H9 (cell line): ENCODE measurements around the gene SYNJ1. TPM values are rescaled to one million over a fixed set of nuclear protein-coding genes. Genes with fewer than 3 reads are reported as not detected.

Experiments used
- DNase-seq: peaks from one replicate; pipeline ENCODE4 v3.0.0-alpha.2; 2017
- H2AFZ ChIP-seq: one replicate; pipeline ENCODE4 v1.6.1; 2013; ENCODE audit warnings: mild to moderate bottlenecking, low read length, control low read depth, moderate library complexity
- H2AK5ac ChIP-seq: 2 replicates; pipeline ENCODE4 v1.6.1; 2013; ENCODE audit warnings: low read length, control low read depth, mixed read lengths; ENCODE audit not compliant: insufficient read length
- H2BK120ac ChIP-seq: one replicate; pipeline ENCODE4 v1.6.1; 2013; ENCODE audit warnings: low read depth, mild to moderate bottlenecking, low read length, control low read depth, inconsistent platforms; ENCODE audit not compliant: poor library complexity, severe bottlenecking
- H2BK12ac ChIP-seq: 2 replicates; pipeline ENCODE4 v1.6.1; 2013; ENCODE audit warnings: low read length, control low read depth, mixed read lengths, low read depth; ENCODE audit not compliant: insufficient read length
- H2BK15ac ChIP-seq: 2 replicates; pipeline ENCODE4 v1.6.1; 2013; ENCODE audit warnings: low read depth, low read length, control low read depth
- H2BK20ac ChIP-seq: one replicate; pipeline ENCODE4 v1.6.1; 2013; ENCODE audit warnings: low read depth, mild to moderate bottlenecking, low read length, control low read depth, inconsistent platforms; ENCODE audit not compliant: poor library complexity, severe bottlenecking
- H2BK5ac ChIP-seq: 2 replicates; pipeline ENCODE4 v1.6.1; 2013; ENCODE audit warnings: low read length, control low read depth, mixed read lengths; ENCODE audit not compliant: insufficient read length
- H3K14ac ChIP-seq: 2 replicates; pipeline ENCODE4 v1.6.1; 2013; ENCODE audit warnings: low read length, control low read depth; ENCODE audit not compliant: insufficient read depth
- H3K18ac ChIP-seq: 2 replicates; pipeline ENCODE4 v1.6.1; 2013; ENCODE audit warnings: low read depth, mild to moderate bottlenecking, mixed read lengths, low read length, control low read depth; ENCODE audit not compliant: insufficient read length
- H3K23ac ChIP-seq: 2 replicates; pipeline ENCODE4 v1.6.1; 2013; ENCODE audit warnings: low read length, control low read depth, mixed read lengths, low read depth; ENCODE audit not compliant: insufficient read length
- H3K23me2 ChIP-seq: 2 replicates; pipeline ENCODE4 v1.6.1; 2013; ENCODE audit warnings: low read depth, mild to moderate bottlenecking, mixed read lengths, low read length, control low read depth; ENCODE audit not compliant: insufficient read length, poor library complexity, severe bottlenecking
- H3K27ac ChIP-seq: 2 replicates; pipeline ENCODE4 v1.5.1; 2013; ENCODE audit warnings: low read length, control low read depth, mixed read lengths, low read depth; ENCODE audit not compliant: insufficient read length
- H3K27me3 ChIP-seq: 2 replicates; pipeline ENCODE4 v1.6.1; 2013; ENCODE audit warnings: low read length, control low read depth, inconsistent platforms; ENCODE audit not compliant: insufficient read depth
- H3K4ac ChIP-seq: 2 replicates; pipeline ENCODE4 v1.6.1; 2013; ENCODE audit warnings: low read depth, mild to moderate bottlenecking, control low read depth, inconsistent platforms, low read length, moderate library complexity
- H3K4me1 ChIP-seq: 2 replicates; pipeline ENCODE4 v1.6.1; 2013; ENCODE audit warnings: low read length, control low read depth, inconsistent platforms; ENCODE audit not compliant: insufficient read depth
- H3K4me2 ChIP-seq: 2 replicates; pipeline ENCODE4 v1.6.1; 2013; ENCODE audit warnings: low read length, control low read depth, mixed read lengths; ENCODE audit not compliant: insufficient read length, insufficient read depth
- H3K56ac ChIP-seq: 2 replicates; pipeline ENCODE4 v1.6.1; 2013; ENCODE audit warnings: low read depth, mild to moderate bottlenecking, mixed read lengths, low read length, control low read depth; ENCODE audit not compliant: insufficient read length
- H3K79me1 ChIP-seq: 2 replicates; pipeline ENCODE4 v1.6.1; 2013; ENCODE audit warnings: low read depth, mild to moderate bottlenecking, moderate library complexity, low read length, control low read depth, inconsistent platforms; ENCODE audit not compliant: insufficient read depth, poor library complexity, severe bottlenecking
- H3K79me2 ChIP-seq: 2 replicates; pipeline ENCODE4 v1.6.1; 2013; ENCODE audit warnings: low read length, control low read depth, inconsistent platforms; ENCODE audit not compliant: insufficient read depth
- H3K9ac ChIP-seq: 2 replicates; pipeline ENCODE4 v1.6.1; 2013; ENCODE audit warnings: low read length, control low read depth, mixed read lengths; ENCODE audit not compliant: insufficient read length; ENCODE audit errors: extremely low read depth
- H3K9me3 ChIP-seq: one replicate; pipeline ENCODE4 v1.6.1; 2013; ENCODE audit warnings: low read depth, low read length, inconsistent platforms; ENCODE audit not compliant: control insufficient read depth
- H3T11ph ChIP-seq: one replicate; pipeline ENCODE4 v1.6.1; 2013; ENCODE audit warnings: mild to moderate bottlenecking, low read length, control low read depth, inconsistent platforms
- H4K20me1 ChIP-seq: one replicate; pipeline ENCODE4 v1.6.1; 2013; ENCODE audit not compliant: control insufficient read depth, insufficient read length, insufficient read depth
- H4K5ac ChIP-seq: 2 replicates; pipeline ENCODE4 v1.6.1; 2013; ENCODE audit warnings: low read depth, mild to moderate bottlenecking, mixed read lengths, low read length, control low read depth; ENCODE audit not compliant: insufficient read length
- H4K8ac ChIP-seq: replicated peaks from 2 replicates; pipeline ENCODE4 v1.6.1; 2013; ENCODE audit warnings: low read length, control low read depth, mixed read lengths, low read depth; ENCODE audit not compliant: insufficient read length
- H4K91ac ChIP-seq: 2 replicates; pipeline ENCODE4 v1.6.1; 2013; ENCODE audit warnings: low read depth, mild to moderate bottlenecking, moderate library complexity, mixed read lengths, low read length, control low read depth; ENCODE audit not compliant: insufficient read length
- H3K27ac Mint-ChIP-seq, 3 experiments: 2 replicates in 2 of 3; 3 replicates in 1 of 3; pipeline ENCODE4 v1.8.0; 2020 to 2021; ENCODE audit warnings: mixed read lengths in 3 of 3, mild to moderate bottlenecking in 1 of 3, moderate library complexity in 1 of 3
- H3K27me3 Mint-ChIP-seq: 2 replicates; pipeline ENCODE4 v1.8.0; 2021; ENCODE audit warnings: low read depth, mild to moderate bottlenecking, moderate library complexity, mixed read lengths
- H3K36me3 Mint-ChIP-seq, 3 experiments: 2 replicates in 2 of 3; 3 replicates in 1 of 3; pipeline ENCODE4 v1.8.0; 2020 to 2021; ENCODE audit warnings: low read depth in 3 of 3, mixed read lengths in 3 of 3; ENCODE audit not compliant: insufficient read depth in 1 of 3
- H3K4me1 Mint-ChIP-seq, 2 experiments: 2 replicates each; pipeline ENCODE4 v1.8.0; 2020; ENCODE audit warnings: mixed read lengths in 2 of 2
- H3K4me3 Mint-ChIP-seq, 2 experiments: 2 replicates in 1 of 2; 3 replicates in 1 of 2; pipeline ENCODE4 v1.8.0; 2020 to 2021; ENCODE audit warnings: mild to moderate bottlenecking in 2 of 2, mixed read lengths in 2 of 2, moderate library complexity in 1 of 2
- H3K9me3 Mint-ChIP-seq, 2 experiments: 2 replicates in 1 of 2; 3 replicates in 1 of 2; pipeline ENCODE4 v1.8.0; 2020; ENCODE audit warnings: mild to moderate bottlenecking in 2 of 2, mixed read lengths in 2 of 2, moderate library complexity in 1 of 2
- CTCF ChIP-seq: fragments of 200-600 bp; sonication (generic); conservative IDR thresholded peaks from 3 replicates; pipeline ENCODE4 v1.8.0; 2021; ENCODE audit warnings: antibody characterized with exemption, mild to moderate bottlenecking
- whole genome bisulfite sequencing: extraction: QIAGEN DNeasy Blood & Tissue Kit; methylation state at CpG from one replicate; pipeline ENCODE4 v1.1.7; 2013; ENCODE audit warnings: missing lambda C conversion rate, low lambda C conversion rate, mixed read lengths; ENCODE audit not compliant: insufficient read length; ENCODE audit errors: extremely low coverage; 5-methylcytosine and 5-hydroxymethylcytosine counted together
- total RNA-seq: library from RNA; stranded (reverse); gene quantifications from 2 replicates; pipeline ENCODE4 v1.2.1, GENCODE V29; 2021

The SYNJ1 gene
- total RNA-seq, 1 experiment from 2014 or later: 7.1 TPM

DNA sequence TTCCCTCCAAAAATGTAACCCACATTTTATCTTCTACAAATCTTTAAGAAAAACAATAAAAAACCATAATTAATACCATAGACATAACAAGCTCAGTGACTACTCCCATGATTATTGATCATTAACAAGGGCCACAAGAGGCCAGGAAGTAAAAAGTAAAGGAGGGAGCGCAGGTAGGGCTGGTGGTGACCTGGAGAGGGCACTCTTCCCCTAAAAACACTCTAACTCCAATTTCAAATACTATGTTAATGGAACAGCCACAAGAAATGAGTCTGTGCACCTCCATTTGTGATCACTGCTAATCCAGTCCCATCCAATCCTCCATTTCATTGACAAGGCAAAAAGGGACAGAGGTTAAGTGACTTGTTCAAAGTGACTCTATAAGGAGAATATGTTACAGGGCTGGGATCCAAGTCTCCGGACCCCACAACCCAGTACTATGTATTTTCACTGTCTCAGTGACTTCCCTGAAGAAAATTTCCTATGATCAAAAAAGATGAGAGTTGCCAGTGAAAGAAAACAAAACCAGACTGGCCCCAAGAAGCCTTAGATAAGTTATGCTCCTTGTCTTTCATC is 74.4 kb downstream of the SYNJ1 start:
- Mint-ChIP-seq H3K4me1 (no peaks in the 10 kb centered on the region), H3K4me3 (no peak overlapping the region), H3K9me3 (no peaks in the 10 kb centered on the region; a peak in 1 of 5 replicates), H3K36me3 (no peaks in the 10 kb centered on the region), H3K27me3 (no peaks in the 10 kb centered on the region), H3K27ac (no peak overlapping the region; a peak in 1 of 7 replicates)
- Histone ChIP-seq H2BK12ac (no peak overlapping the region), H2AFZ (no peak overlapping the region), H2BK20ac (no peak overlapping the region), H3K9me3 (no peaks in the 10 kb centered on the region), H3K27me3 (no peaks in the 10 kb centered on the region), H3K56ac (no peak overlapping the region), H3K79me2 (no peaks in the 10 kb centered on the region), H3K4me1 (no peaks in the 10 kb centered on the region), H4K5ac (no peak overlapping the region), H3K18ac (no peak overlapping the region), H4K20me1 (no peaks in the 10 kb centered on the region), H2BK5ac (no peak overlapping the region), H4K91ac (no peak overlapping the region), H3K79me1 (no peaks in the 10 kb centered on the region), H2BK15ac (no peak overlapping the region), H3K23ac (no peak overlapping the region), H2AK5ac (no peak overlapping the region), H3K27ac (no peak overlapping the region), H3K4ac (no peak overlapping the region), H3K14ac (no peak overlapping the region), H3K23me2 (no peaks in the 10 kb centered on the region), H3K4me2 (no peak overlapping the region), H4K8ac (no peak overlapping the region), H2BK120ac (no peak overlapping the region), H3K9ac (no peak overlapping the region), H3T11ph (no peak overlapping the region)
- peak; percentile 35 for DNase-seq
- no CpG with 5 or more reads among the region's 2 CpGs for WGBS
- TF ChIP-seq CTCF: peak; percentile 89
